GM19025 (cell line): ENCODE results near the gene RPS6KA2.
"Not testable (repeated sequence)": the region's sequence is repeated elsewhere in the genome, so short reads cannot be mapped to it uniquely, and the experiment has no call there.

Experiments
- ATAC-seq: cut with Tn5 transposase; IDR thresholded peaks from one replicate; pipeline ENCODE4 v1.9.1; 2021; ENCODE audit warnings: mild to moderate bottlenecking, low read depth, moderate library complexity; ENCODE audit not compliant: unreplicated experiment

RPS6KA2 gene

DNA sequence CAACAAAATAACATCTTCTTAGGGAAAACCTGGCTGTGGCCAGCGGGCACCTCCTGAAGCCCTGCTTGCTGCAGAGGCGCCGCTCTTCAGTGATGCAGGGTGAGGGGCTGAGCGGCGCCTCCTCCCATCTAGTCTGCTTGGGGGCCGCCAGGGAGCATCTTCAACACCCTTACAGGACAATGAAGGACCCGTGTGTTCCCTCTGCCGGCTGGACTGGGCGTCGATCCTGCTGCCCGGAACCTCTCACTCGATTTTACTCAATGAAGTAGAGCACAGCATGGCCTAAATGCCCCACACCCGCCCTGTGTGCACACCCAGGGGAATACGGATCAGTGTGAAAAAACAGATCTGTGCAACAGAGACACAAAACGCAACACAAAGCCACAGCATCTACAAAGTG lies 215.8 kb downstream of the RPS6KA2 start:
- no peak for ATAC-seq

DNA sequence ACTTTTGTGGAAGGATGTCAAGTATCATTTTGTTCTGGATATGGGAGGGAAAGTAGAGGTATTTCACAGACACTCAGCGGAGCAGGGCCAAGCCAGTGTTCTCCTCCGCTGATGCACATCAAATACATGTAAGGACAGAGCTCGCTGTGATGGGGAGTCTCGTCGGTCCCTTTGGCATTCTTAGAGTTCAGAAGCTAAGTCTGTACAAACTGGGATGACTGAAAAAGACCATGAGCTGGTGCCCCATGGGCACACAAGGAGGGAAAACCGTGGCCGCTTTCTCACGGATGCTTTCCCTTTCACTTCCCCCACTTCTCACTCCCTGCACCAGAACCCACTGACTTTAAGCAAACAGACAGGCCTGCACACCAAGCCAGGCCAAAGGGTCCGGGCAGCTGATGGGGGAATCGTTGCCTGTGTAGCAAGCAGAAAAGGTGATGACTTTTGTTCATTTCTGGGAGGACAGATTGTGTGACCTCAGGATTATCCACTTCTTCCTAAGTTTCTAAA lies 216.6 kb downstream of the RPS6KA2 start:
- peak; percentile 57 for ATAC-seq

DNA sequence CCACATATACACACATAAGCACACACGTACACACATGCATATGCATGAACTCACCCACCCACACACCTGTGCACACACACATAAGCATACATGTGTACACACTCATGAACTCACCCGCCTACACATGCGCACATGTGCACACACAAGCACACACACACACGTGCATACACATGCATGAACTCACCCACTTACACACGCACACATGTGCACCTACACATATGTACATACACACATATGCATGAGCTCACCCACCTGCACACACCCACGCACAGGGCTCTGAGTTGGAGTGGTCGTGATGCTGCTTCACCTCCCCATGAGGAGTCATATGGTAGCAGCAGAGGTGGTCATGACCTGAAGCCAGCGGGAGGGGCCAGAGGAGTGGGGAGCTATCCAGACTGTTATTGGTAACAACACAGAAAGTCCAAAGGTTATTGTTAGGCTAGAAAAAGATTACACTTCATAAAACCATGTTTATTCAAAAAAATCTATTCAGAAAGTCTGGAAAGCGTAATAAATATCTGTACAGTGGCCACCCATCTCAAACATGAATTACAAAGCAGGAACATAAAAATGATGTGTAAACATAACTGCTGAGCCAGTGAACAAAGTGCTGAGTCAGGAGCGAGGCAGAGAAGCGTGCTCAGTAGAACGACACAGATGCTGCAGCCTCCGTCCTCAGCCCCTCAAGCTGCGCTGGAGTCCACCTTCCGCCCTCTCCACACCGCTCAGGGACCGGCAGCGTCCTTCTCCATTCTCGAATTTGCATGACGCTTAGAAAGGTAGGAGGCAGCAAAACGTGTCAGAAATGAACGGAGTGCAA lies 217.9 kb downstream of the RPS6KA2 start:
- no peak for ATAC-seq

DNA sequence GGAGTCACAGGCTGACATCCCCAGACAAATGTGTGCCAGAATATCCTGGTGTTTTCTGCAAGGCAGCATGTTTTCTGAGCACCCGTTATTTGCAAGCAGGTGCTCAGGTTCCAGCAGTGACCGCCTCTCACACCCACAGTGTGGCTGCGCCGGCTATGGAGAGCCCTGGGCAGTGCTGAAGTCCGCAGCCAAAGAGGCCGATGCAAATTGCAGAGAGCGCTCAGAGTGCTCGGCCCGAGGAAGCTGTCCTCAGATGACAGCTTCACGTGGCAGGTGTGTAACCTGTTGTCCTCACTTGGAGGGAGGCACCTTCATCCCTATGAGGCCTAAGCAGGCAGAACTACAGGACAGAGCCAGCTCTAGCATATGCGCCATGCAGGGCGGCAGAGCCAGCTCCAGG lies 220.9 kb downstream of the RPS6KA2 start:
- ATAC-seq: no peak

- ATAC-seq: no peak
Observed at GRCh38 chr6:166405386-166405785, 221.7 kb downstream of the RPS6KA2 start.

DNA sequence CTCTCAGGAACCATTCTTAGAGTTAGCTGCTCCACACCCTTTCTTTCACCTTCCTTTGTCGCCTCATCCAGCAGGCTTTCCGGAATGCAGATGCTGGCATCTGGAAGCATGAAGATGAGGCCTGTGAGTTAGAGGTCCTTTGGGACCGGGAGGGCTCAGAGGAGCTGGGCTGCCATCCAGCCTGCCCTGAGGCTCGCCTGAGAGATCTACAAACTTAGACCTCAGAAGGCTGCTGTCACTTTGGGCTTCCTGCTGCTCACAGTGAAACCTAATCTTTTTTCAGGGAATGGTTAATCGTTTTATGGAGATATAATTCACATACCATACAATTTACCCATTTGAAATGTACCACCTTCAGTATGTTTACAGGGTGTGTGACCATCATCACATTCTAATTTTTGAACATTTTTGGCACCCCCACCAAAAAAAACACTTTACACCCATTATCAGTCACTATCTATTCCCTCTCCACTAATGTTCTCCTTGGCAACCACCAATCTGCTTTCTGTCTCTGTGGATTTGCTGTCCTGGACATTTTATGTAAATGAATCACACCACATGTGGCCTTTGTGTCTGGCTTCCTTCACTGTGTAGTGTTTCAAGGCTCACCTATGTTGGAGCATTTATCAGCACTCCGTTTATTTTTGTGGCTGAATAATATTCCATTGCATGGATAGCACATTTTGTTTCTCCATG lies 224.3 kb downstream of the RPS6KA2 start:
- ATAC-seq: no peak

GRCh38 chr6:166400649-166401250 lies 226.3 kb downstream of the RPS6KA2 start:
- ATAC-seq: peak; percentile 66

GRCh38 chr6:166400181-166400580 lies 226.9 kb downstream of the RPS6KA2 start:
- no peak for ATAC-seq

- no peak for ATAC-seq
Observed at GRCh38 chr6:166398348-166398747, 228.7 kb downstream of the RPS6KA2 start.

DNA sequence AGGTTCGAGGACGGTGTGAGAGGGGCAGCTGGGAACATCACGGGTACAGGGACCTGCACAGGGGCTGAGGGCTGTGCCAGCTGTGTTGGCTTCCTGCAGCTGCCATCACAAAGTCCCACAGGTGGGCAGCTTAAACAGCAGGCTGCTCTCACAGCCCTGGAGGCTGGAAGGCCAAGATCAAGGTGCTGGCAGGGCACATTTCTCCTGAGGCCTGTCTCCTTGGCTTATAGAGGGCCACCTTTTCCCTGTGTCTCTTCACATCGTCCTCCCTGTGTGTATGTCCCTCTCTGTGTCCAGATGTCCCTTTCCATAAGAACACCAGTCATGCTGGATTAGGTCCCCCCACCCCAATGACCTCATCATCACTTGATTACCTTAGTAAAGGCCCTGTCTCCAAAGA lies 229.2 kb downstream of the RPS6KA2 start:
- ATAC-seq: no peak

- no peak for ATAC-seq
Observed at GRCh38 chr6:166395778-166396177, 231.3 kb downstream of the RPS6KA2 start.

DNA sequence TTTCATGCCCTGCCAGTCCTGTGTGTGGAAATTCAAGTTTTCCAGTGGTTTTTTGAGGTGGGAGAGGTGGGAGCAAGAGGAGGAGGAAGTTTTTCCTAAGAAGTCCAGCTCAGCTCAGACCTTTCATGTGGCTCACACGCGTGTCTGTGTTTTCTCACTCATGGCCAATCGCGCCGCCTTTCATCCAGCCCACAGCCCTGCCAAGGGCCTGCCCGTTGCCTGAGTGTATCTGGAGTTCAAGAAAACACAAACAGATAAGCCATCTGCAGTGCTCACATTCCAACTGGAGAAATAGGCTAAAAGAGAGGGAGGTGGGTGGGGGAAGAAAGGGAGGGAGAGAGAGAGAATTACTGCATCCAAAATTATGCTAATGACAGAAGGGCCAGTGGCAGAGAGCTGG lies 231.7 kb downstream of the RPS6KA2 start:
- ATAC-seq: no peak

DNA sequence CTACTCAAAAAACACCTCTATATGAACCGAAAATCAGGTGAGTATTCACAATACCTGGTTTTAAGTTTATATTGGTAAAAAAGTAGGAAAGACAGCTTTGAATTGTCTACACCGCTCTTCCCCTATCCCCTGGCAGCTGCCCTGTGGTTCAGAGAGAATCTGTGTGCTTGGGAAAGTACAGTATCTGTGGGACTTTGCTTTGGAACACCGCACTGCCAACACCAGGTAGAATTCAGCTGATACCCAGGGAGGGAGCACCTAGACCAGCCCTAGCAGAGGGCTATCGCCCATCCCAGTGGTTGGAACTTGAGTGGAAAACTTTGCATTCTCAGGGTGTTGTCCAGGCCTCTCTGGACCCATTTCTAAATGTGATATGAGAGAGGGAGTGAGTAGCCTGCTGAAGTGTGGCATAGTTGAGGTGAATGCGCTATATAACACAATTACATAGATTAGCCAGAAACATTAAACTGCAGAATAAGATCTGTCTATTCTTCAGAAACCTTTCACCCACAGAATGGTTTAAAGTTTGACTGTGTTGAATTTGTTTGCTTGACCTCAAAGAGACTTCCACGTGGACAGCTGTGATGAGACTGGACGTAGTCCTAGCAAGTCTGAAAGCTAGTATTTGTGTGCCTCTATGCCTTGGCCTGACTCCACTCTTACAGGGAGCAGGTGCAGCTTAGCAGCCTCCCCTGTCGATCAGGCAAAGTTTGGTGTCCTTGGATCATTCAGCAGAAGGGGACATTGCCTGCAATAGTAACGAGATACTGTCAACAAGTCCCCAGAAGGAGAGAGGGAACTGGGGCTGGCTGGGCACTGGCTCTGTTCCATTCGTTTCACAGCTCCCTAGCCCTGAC lies 232.8 kb downstream of the RPS6KA2 start:
- no peak for ATAC-seq

- no peak for ATAC-seq
Observed at GRCh38 chr6:166393535-166393823, 233.6 kb downstream of the RPS6KA2 start.

DNA sequence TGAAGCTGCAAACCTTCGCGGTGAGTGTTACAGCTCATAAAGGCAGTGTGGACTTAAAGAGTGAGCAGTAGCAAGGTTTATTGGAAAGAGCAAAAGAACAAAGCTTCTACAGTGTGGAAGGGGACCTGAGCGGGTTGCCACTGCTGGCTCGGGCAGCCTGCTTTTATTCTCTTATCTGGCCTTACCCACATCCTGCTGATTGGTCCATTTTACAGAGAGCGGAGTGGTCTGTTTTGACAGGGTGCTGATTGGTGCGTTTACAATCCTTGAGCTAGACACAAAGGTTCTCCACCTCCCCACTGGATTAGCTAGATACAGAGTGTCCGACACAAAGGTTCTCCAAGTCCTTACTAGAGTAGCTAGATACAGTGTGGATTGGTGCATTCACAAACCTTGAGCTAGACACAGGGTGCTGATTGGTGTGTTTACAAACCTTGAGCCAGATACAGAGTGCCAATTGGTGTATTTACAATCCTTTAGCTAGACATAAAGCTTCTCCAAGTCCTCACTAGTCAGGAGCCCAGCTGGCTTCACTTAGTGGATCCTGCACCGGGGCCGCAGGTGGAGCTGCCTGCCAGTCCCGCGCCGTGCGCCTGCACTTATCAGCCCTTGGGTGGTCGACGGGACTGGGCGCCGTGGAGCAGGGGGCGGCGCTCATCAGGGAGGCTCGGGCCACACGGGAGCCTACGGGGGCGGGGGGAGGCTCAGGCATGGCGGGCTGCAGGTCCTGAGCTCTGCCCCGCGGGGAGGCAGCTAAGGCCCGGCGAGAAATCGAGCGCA lies 234.1 kb downstream of the RPS6KA2 start:
- not testable (repeated sequence) for ATAC-seq

DNA sequence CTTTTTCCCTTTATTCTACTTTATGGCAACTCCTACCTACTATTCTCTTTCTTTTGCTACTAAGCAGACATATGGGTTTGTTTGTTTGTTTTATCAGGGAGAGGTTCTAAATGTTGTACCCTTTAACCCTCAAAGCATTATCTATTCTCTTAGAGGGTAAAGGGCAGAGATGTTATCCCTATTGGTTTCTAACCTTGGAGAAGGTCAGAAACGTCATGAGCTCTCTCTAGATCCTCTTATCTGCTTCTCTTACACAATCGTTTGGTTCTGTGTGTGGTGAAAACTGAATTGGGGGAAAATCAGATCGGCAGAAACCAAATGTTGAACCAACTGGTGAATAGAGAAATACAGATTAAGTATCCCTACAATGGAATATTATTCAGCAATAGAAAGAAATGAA lies 237.9 kb downstream of the RPS6KA2 start:
- no peak for ATAC-seq

- ATAC-seq: no peak
Observed at GRCh38 chr6:166388290-166389004, 238.6 kb downstream of the RPS6KA2 start.

GRCh38 chr6:166387642-166388289 lies 239.3 kb downstream of the RPS6KA2 start:
- no peak for ATAC-seq

GRCh38 chr6:166387098-166387497 lies 240.0 kb downstream of the RPS6KA2 start:
- not testable (repeated sequence) for ATAC-seq
